Urinary bladder (tissue), 4 donors: ENCODE measurements around the gene KRT76. TPM values are rescaled to one million over a fixed set of nuclear protein-coding genes. Genes with fewer than 3 reads are reported as not detected.

Source experiments
- DNase-seq: peaks from one replicate; pipeline ENCODE4 v3.0.0-alpha.2; 2015; ENCODE audit errors: extremely low spot score
- H3K27ac ChIP-seq: one replicate; pipeline ENCODE4 v1.5.1; 2013; ENCODE audit warnings: low read depth, mild to moderate bottlenecking, moderate library complexity
- H3K36me3 ChIP-seq: one replicate; pipeline ENCODE4 v1.6.1; 2013; ENCODE audit warnings: mild to moderate bottlenecking, moderate library complexity; ENCODE audit not compliant: insufficient read depth
- H3K4me1 ChIP-seq: one replicate; pipeline ENCODE4 v1.6.1; 2013; ENCODE audit warnings: mild to moderate bottlenecking, moderate library complexity; ENCODE audit not compliant: insufficient read depth
- H3K4me3 ChIP-seq: one replicate; pipeline ENCODE4 v1.5.1; 2013; ENCODE audit warnings: low read depth, low read length
- WGBS: extraction: QIAGEN DNeasy Blood & Tissue Kit; methylation state at CpG from one replicate; pipeline ENCODE4 v1.1.7; 2013; 5-methylcytosine and 5-hydroxymethylcytosine counted together
- polyA plus RNA-seq: library from polyadenylated mRNA; stranded (reverse); fragments of 200-250 nt; gene quantifications from one replicate; pipeline ENCODE4 v1.2.3, GENCODE V29; 2013
- total RNA-seq: library from RNA; depleted of rRNA; stranded (reverse); fragments of >200 nt; gene quantifications from one replicate; pipeline ENCODE4 v1.2.3, GENCODE V29; 2014
- donor health status: healthy with polysubstance abuse.
- donor health status: healthy.

KRT76 gene
- total RNA-seq (not detected), polyA plus RNA-seq (not detected)

- DNase-seq: no peak
- H3K27ac ChIP-seq: no peak within 1 kb of the TSS
- no peak within 1 kb of the TSS for H3K4me3 ChIP-seq
- H3K4me1 ChIP-seq: no peaks in the 10 kb centered on the region
- 92% methylated on average over 8 of the region's 8 CpGs for WGBS
- H3K36me3 ChIP-seq: no peaks in the 10 kb centered on the region
Observed at GRCh38 chr12:52776913-52777395, at the start of gene KRT76. Gene KRT76 (minus strand): TSS chr12:52777345. CDS start chr12:52777291, 54 bp downstream.

- WGBS: 79% methylated on average over 4 of the region's 4 CpGs
- Histone ChIP-seq H3K4me3 (no peak overlapping the region), H3K4me1 (no peaks in the 10 kb centered on the region), H3K27ac (no peak overlapping the region), H3K36me3 (no peaks in the 10 kb centered on the region)
- no peak for DNase-seq
Observed at GRCh38 chr12:52825961-52826360, 48.8 kb upstream of the KRT76 start.

GRCh38 chr12:52824741-52825410 is 47.7 kb upstream of the KRT76 start:
- no peak overlapping the region for H3K27ac ChIP-seq
- no peak overlapping the region for H3K4me3 ChIP-seq
- no peak for DNase-seq
- H3K4me1 ChIP-seq: no peaks in the 10 kb centered on the region
- no peaks in the 10 kb centered on the region for H3K36me3 ChIP-seq
- WGBS: 93% methylated on average over 5 of the region's 5 CpGs

GRCh38 chr12:52823761-52824450 is 46.8 kb upstream of the KRT76 start:
- H3K4me3 ChIP-seq: no peak overlapping the region
- DNase-seq: no peak
- H3K27ac ChIP-seq: no peak overlapping the region
- H3K4me1 ChIP-seq: no peaks in the 10 kb centered on the region
- no peaks in the 10 kb centered on the region for H3K36me3 ChIP-seq
- WGBS: 91% methylated on average over 15 of the region's 15 CpGs

GRCh38 chr12:52822771-52823510 is 45.8 kb upstream of the KRT76 start:
- 87% methylated on average over 16 of the region's 16 CpGs for WGBS
- no peaks in the 10 kb centered on the region for H3K36me3 ChIP-seq
- no peak for DNase-seq
- no peak overlapping the region for H3K27ac ChIP-seq
- no peaks in the 10 kb centered on the region for H3K4me1 ChIP-seq
- no peak overlapping the region for H3K4me3 ChIP-seq

GRCh38 chr12:52821826-52822660 is 44.9 kb upstream of the KRT76 start:
- H3K36me3 ChIP-seq: no peaks in the 10 kb centered on the region
- H3K4me1 ChIP-seq: no peaks in the 10 kb centered on the region
- H3K27ac ChIP-seq: no peak overlapping the region
- H3K4me3 ChIP-seq: no peak overlapping the region
- WGBS: 84% methylated on average over 10 of the region's 10 CpGs
- DNase-seq: no peak

GRCh38 chr12:52821071-52821730 is 44.1 kb upstream of the KRT76 start:
- Histone ChIP-seq H3K27ac (no peak overlapping the region), H3K4me3 (no peak overlapping the region), H3K4me1 (no peaks in the 10 kb centered on the region), H3K36me3 (no peaks in the 10 kb centered on the region)
- 94% methylated on average over 4 of the region's 4 CpGs for WGBS
- no peak for DNase-seq

GRCh38 chr12:52820521-52820920 is 43.4 kb upstream of the KRT76 start:
- DNase-seq: no peak
- Histone ChIP-seq H3K27ac (no peak overlapping the region), H3K36me3 (no peaks in the 10 kb centered on the region), H3K4me3 (no peak overlapping the region), H3K4me1 (no peaks in the 10 kb centered on the region)
- 92% methylated on average over 6 of the region's 6 CpGs for WGBS

GRCh38 chr12:52819731-52820510 is 42.8 kb upstream of the KRT76 start:
- no peak for DNase-seq
- Histone ChIP-seq H3K36me3 (no peaks in the 10 kb centered on the region), H3K4me3 (no peak overlapping the region)

GRCh38 chr12:52818887-52819420 is 41.8 kb upstream of the KRT76 start:
- 45% methylated on average over 7 of the region's 7 CpGs for WGBS
- no peaks in the 10 kb centered on the region for H3K36me3 ChIP-seq
- H3K4me3 ChIP-seq: no peak overlapping the region
- DNase-seq: no peak
- no peak overlapping the region for H3K27ac ChIP-seq
- no peaks in the 10 kb centered on the region for H3K4me1 ChIP-seq

More at GRCh38 chr12:52819731-52820510, 42.8 kb upstream of the KRT76 start:
- Histone ChIP-seq H3K27ac (no peak overlapping the region), H3K4me1 (no peaks in the 10 kb centered on the region)
- WGBS: 76% methylated on average over 7 of the region's 7 CpGs

GRCh38 chr12:52818388-52818787 is 41.2 kb upstream of the KRT76 start:
- H3K4me1 ChIP-seq: no peaks in the 10 kb centered on the region
- no peak for DNase-seq
- WGBS: 46% methylated on average over 7 of the region's 7 CpGs

GRCh38 chr12:52817699-52818238 is 40.6 kb upstream of the KRT76 start:
- H3K4me3 ChIP-seq: no peak overlapping the region
- DNase-seq: no peak
- WGBS: 84% methylated on average over 2 of the region's 2 CpGs
- H3K4me1 ChIP-seq: no peaks in the 10 kb centered on the region
- H3K36me3 ChIP-seq: no peaks in the 10 kb centered on the region
- no peak overlapping the region for H3K27ac ChIP-seq

More at GRCh38 chr12:52818388-52818787, 41.2 kb upstream of the KRT76 start:
- Histone ChIP-seq H3K4me3 (no peak overlapping the region), H3K27ac (no peak overlapping the region), H3K36me3 (no peaks in the 10 kb centered on the region)
